ENCODE results near the gene GOLGA1. TPM values are rescaled to one million over a fixed set of nuclear protein-coding genes. Genes with fewer than 3 reads are reported as not detected.

GOLGA1 gene
- total and polyA plus RNA-seq, 2 of the 13 experiments (the other 11 are each of a cell fraction or from before 2014, with no cell fraction given): 12.7 to 15.9 TPM

DNA sequence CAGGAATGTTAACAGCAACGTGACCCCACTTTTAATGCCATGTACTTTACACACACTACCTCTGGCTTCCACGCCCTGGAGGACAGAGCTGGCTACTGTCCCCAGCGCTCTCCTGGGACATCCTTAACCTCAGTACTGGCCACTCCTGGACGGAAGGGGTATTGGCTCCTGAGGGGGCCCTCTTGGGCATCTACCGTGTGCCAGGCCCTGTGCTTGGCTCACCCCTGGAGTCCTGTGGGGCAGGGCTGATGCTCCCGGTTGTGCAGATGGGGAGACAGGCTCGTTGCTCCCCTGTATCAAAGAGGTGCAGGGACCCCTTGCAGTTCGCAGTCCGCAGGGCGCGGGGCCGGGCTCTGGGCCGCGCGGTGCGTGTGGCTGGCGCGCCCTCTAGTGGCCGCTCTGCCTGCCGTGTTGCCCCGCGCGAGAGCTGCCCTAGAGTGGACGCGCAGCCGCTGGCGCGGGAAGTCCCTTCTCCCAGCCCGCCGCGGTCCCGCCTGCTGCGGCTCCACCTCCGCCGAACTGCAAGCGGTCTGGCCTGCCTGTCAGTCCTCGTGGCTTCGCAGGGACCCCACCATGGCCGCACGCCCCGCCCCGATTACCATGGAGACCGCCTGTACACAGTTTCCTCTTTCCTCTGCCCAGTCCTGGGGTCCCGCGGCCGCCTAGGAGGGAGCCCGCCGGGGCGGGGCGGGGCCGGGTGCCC lies 87.9 kb downstream of the GOLGA1 start, which contains the start of gene WDR38 (continued):
- no peak for TF ChIP-seq REL (CRISPR knock-in tag; conservative IDR thresholded peaks at IDR 0.05)
- TF ChIP-seq, protein P1, sequence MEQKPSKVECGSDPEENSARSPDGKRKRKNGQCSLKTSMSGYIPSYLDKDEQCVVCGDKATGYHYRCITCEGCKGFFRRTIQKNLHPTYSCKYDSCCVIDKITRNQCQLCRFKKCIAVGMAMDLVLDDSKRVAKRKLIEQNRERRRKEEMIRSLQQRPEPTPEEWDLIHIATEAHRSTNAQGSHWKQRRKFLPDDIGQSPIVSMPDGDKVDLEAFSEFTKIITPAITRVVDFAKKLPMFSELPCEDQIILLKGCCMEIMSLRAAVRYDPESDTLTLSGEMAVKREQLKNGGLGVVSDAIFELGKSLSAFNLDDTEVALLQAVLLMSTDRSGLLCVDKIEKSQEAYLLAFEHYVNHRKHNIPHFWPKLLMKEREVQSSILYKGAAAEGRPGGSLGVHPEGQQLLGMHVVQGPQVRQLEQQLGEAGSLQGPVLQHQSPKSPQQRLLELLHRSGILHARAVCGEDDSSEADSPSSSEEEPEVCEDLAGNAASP (CRISPR knock-in tag; IDR thresholded peaks at IDR 0.05; ENCODE audit: borderline replicate concordance): no peak
- no peak for TF ChIP-seq NAIF1 (CRISPR knock-in tag; IDR thresholded peaks at IDR 0.05; ENCODE audit: borderline replicate concordance)
- no peak for TF ChIP-seq GATAD2A (CRISPR knock-in tag; IDR thresholded peaks at IDR 0.05)
- no peak for TF ChIP-seq FOXK2 (IDR thresholded peaks at IDR 0.05)
- TF ChIP-seq, protein P2, sequence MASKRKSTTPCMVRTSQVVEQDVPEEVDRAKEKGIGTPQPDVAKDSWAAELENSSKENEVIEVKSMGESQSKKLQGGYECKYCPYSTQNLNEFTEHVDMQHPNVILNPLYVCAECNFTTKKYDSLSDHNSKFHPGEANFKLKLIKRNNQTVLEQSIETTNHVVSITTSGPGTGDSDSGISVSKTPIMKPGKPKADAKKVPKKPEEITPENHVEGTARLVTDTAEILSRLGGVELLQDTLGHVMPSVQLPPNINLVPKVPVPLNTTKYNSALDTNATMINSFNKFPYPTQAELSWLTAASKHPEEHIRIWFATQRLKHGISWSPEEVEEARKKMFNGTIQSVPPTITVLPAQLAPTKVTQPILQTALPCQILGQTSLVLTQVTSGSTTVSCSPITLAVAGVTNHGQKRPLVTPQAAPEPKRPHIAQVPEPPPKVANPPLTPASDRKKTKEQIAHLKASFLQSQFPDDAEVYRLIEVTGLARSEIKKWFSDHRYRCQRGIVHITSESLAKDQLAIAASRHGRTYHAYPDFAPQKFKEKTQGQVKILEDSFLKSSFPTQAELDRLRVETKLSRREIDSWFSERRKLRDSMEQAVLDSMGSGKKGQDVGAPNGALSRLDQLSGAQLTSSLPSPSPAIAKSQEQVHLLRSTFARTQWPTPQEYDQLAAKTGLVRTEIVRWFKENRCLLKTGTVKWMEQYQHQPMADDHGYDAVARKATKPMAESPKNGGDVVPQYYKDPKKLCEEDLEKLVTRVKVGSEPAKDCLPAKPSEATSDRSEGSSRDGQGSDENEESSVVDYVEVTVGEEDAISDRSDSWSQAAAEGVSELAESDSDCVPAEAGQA (IDR thresholded peaks at IDR 0.05; ENCODE audit: low read depth): no peak
- TF ChIP-seq, protein P2 (CRISPR knock-in tag; IDR thresholded peaks at IDR 0.05; ENCODE audit: borderline replicate concordance): no peak
- TF ChIP-seq SMARCE1 (IDR thresholded peaks at IDR 0.05; ENCODE audit: borderline replicate concordance): no peak
- 0 out of 2 replicates have a peak, but pooled peaks have one; percentile 77 for TF ChIP-seq RELA (CRISPR knock-in tag; IDR thresholded peaks at IDR 0.05)
- TF ChIP-seq RXRA (CRISPR knock-in tag; IDR thresholded peaks at IDR 0.05): no peak; the same call in 1 of the 2 replicates
- no peak for TF ChIP-seq ZC3H4 (CRISPR knock-in tag; IDR thresholded peaks at IDR 0.05; ENCODE audit: borderline replicate concordance)
- no peak for TF ChIP-seq ZNF766 (CRISPR knock-in tag; IDR thresholded peaks at IDR 0.05; ENCODE audit: borderline replicate concordance)
- TF ChIP-seq, protein P3, sequence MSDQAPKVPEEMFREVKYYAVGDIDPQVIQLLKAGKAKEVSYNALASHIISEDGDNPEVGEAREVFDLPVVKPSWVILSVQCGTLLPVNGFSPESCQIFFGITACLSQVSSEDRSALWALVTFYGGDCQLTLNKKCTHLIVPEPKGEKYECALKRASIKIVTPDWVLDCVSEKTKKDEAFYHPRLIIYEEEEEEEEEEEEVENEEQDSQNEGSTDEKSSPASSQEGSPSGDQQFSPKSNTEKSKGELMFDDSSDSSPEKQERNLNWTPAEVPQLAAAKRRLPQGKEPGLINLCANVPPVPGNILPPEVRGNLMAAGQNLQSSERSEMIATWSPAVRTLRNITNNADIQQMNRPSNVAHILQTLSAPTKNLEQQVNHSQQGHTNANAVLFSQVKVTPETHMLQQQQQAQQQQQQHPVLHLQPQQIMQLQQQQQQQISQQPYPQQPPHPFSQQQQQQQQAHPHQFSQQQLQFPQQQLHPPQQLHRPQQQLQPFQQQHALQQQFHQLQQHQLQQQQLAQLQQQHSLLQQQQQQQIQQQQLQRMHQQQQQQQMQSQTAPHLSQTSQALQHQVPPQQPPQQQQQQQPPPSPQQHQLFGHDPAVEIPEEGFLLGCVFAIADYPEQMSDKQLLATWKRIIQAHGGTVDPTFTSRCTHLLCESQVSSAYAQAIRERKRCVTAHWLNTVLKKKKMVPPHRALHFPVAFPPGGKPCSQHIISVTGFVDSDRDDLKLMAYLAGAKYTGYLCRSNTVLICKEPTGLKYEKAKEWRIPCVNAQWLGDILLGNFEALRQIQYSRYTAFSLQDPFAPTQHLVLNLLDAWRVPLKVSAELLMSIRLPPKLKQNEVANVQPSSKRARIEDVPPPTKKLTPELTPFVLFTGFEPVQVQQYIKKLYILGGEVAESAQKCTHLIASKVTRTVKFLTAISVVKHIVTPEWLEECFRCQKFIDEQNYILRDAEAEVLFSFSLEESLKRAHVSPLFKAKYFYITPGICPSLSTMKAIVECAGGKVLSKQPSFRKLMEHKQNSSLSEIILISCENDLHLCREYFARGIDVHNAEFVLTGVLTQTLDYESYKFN (CRISPR knock-in tag; conservative IDR thresholded peaks at IDR 0.05): no peak
- TF ChIP-seq SALL1 (CRISPR knock-in tag; IDR thresholded peaks at IDR 0.05): peak; percentile 77
- TF ChIP-seq NR2C2 (CRISPR knock-in tag; IDR thresholded peaks at IDR 0.05; ENCODE audit: borderline replicate concordance): no peak
- no peak for TF ChIP-seq CREM (IDR thresholded peaks at IDR 0.05)
- no peak for TF ChIP-seq CREM (CRISPR knock-in tag; IDR thresholded peaks at IDR 0.05)
- TF ChIP-seq XRCC5 (optimal IDR thresholded peaks at IDR 0.05; ENCODE audit: low read length): peak; percentile 82
- no peak for TF ChIP-seq MXD4 (CRISPR knock-in tag; IDR thresholded peaks at IDR 0.05)
- TF ChIP-seq, protein P4, sequence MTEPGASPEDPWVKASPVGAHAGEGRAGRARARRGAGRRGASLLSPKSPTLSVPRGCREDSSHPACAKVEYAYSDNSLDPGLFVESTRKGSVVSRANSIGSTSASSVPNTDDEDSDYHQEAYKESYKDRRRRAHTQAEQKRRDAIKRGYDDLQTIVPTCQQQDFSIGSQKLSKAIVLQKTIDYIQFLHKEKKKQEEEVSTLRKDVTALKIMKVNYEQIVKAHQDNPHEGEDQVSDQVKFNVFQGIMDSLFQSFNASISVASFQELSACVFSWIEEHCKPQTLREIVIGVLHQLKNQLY (CRISPR knock-in tag; IDR thresholded peaks at IDR 0.05): no peak
- peak; percentile 73 for TF ChIP-seq SAP130 (CRISPR knock-in tag; IDR thresholded peaks at IDR 0.05; ENCODE audit: low read depth)

Data from HepG2 (cell line).